Neuron (in vitro differentiated cells): ENCODE results near the gene SLC2A13.

Source experiments
- H2AFZ ChIP-seq: one replicate; pipeline ENCODE4 v1.6.1; 2013; ENCODE audit warnings: low read depth, mild to moderate bottlenecking, inconsistent platforms, low read length, moderate library complexity
- H3K27me3 ChIP-seq: one replicate; pipeline ENCODE4 v1.6.1; 2013; ENCODE audit warnings: low read length; ENCODE audit not compliant: insufficient read depth
- H3K36me3 ChIP-seq: one replicate; pipeline ENCODE4 v1.6.1; 2013; ENCODE audit warnings: low read length; ENCODE audit not compliant: insufficient read depth
- H3K4me1 ChIP-seq: one replicate; pipeline ENCODE4 v1.6.1; 2013; ENCODE audit warnings: low read length; ENCODE audit not compliant: insufficient read depth
- H3K4me3 ChIP-seq: 2 replicates; pipeline ENCODE4 v1.5.1; 2013; ENCODE audit warnings: mild to moderate bottlenecking, low read length, moderate library complexity
- H3K9me3 ChIP-seq: one replicate; pipeline ENCODE4 v1.6.1; 2013; ENCODE audit warnings: low read length

Gene SLC2A13

DNA sequence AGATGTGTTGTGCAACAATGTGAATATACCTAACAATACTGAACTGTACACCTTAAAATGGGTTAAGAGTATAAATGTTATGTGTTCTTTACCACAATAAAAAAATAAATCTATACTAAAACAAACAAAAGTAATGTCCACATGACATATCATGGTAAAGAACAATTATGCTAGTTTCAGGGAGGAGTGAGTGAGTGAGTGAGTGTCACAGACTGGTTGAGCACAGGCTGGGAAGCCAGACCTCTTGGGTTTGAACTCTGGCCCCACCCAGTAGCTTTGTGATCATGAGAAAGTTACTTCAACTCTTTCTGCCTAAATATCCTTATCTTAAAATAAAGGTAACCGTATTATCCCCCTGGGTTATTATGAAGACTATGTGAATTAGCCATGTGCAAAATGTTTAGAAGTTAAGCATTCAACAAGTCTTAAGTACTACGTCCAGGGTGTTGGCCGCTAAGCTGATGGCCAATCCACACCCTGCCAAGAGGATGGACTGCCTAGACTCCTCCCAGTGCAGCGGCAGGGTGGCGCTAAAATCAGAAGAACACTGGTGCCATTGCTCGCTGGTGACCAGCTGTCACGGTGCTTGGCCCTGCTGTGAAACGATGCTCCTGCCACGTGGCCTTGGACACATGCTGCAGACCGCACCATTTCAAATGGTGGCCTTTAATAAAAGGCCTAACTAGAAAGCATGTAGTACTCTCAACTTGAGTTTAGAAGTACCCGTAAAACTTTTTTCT lies 7.3 kb downstream of the SLC2A13 start:
- H3K4me1 ChIP-seq: peaks cover 3% of the 10 kb centered on the region
- H3K36me3 ChIP-seq: no peaks in the 10 kb centered on the region
- H3K4me3 ChIP-seq: no peak overlapping the region
- no peak overlapping the region for H2AFZ ChIP-seq
- no peaks in the 10 kb centered on the region for H3K27me3 ChIP-seq
- no peaks in the 10 kb centered on the region for H3K9me3 ChIP-seq

DNA sequence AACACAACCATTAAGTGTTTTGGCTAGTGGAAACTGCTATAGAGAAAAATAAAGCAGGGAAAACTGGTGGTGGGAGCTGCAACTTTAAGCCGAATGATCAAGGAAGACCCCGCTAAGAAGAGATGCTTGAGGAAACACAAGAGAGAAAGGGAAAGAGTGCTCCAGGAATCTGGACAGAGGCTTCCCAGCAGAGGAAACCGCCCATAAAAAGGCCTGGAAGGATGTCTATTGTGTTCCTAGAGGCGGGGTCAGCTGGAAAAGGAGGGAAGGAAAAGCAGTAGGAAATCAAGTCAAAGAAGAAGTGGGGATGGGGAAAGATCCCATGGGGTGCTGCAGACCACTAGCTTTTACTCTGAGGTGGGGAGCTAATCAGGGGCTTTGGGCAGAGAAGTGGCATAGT lies 12.4 kb downstream of the SLC2A13 start:
- Histone ChIP-seq H3K27me3 (no peaks in the 10 kb centered on the region), H3K9me3 (no peaks in the 10 kb centered on the region), H3K4me3 (no peak overlapping the region), H2AFZ (no peak overlapping the region), H3K36me3 (no peaks in the 10 kb centered on the region), H3K4me1 (no peaks in the 10 kb centered on the region)

DNA sequence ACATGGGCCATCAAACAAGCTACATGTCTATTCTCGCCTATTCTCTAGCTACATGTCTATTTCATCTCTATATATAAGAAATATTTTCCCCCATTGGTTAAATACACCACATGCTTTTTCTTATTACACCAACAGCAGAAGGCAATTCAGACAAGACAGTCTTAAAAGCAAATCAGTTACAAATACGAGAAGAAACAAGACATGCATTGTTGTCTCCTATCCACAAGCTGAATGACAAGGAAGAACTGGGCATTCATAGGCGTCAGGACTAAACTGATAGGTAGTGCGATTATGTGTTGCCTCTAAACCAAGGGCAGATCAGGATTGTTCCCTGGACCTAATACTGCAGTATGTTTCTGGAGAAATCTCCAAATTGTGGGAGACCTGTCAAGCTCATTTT lies 19.4 kb downstream of the SLC2A13 start:
- Histone ChIP-seq H2AFZ (no peak overlapping the region), H3K9me3 (peaks cover 2% of the 10 kb centered on the region), H3K4me1 (no peaks in the 10 kb centered on the region), H3K36me3 (no peaks in the 10 kb centered on the region), H3K27me3 (no peaks in the 10 kb centered on the region), H3K4me3 (no peak overlapping the region)

DNA sequence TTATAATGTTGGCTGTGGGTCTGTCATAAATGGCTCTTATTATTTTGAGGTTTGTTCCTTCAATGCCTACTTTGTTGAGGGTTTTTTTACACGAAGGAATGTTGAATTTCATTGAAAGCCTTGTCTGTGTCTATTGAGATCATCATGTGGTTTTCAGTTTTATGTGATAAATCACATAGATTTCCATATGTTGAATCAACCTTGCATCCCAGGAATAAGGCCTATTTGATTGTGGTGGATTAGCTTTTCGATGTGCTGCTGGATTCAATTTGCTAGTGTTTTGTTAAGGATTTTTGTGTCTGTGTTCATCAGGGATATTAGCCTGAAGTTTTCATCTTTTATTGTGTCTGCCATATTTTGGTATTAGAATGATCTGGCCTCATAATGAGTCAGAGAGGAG lies 27.6 kb downstream of the SLC2A13 start:
- Histone ChIP-seq H3K9me3 (peaks cover 6% of the 10 kb centered on the region), H3K4me3 (no peak overlapping the region), H3K27me3 (no peaks in the 10 kb centered on the region)

DNA sequence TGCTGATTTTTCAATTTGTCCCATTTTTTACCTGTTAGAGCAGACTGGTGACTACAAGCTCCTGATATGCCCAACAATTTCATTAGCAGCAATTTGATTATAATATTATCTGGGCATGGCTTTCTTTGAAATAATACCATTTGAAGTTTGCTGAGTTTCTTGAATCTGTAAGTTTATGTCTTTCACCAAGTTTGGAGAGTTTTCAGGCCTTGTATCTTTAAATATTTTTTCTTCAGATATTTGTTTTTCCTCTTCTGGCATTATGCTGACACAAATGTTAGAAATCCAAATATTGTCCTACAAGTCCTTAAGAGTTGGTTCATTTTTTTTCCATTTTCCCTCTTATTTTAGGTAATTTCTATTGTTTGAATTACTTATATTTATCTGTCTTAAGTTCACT lies 30.4 kb downstream of the SLC2A13 start:
- Histone ChIP-seq H2AFZ (no peak overlapping the region), H3K27me3 (no peaks in the 10 kb centered on the region), H3K4me1 (no peaks in the 10 kb centered on the region), H3K4me3 (no peak overlapping the region), H3K36me3 (no peaks in the 10 kb centered on the region), H3K9me3 (peaks cover 3% of the 10 kb centered on the region)

More for the DNA sequence above, 27.6 kb downstream of the SLC2A13 start:
- Histone ChIP-seq H2AFZ (no peak overlapping the region), H3K4me1 (no peaks in the 10 kb centered on the region), H3K36me3 (no peaks in the 10 kb centered on the region)

DNA sequence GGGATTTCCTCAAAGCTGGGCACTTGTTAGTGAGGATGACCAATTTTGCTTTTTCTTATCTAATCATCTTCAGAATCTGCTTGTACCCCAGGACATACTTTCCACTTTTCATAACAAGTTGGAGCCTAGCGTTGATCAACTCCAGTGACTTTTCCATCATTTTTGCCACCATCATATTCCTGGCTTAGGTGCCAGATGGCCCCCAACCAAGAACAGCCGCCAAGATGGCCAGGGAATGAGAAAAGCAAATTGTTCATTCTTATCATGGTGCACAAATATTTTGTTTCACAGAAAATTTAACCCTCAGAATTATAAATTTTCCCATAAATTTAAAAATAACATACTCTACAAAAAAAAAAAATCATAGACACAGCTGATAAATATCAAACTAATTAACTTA lies 37.5 kb downstream of the SLC2A13 start:
- Histone ChIP-seq H3K4me1 (peaks cover 3% of the 10 kb centered on the region), H3K9me3 (no peaks in the 10 kb centered on the region), H3K36me3 (no peaks in the 10 kb centered on the region), H2AFZ (no peak overlapping the region), H3K4me3 (no peak overlapping the region), H3K27me3 (no peaks in the 10 kb centered on the region)

DNA sequence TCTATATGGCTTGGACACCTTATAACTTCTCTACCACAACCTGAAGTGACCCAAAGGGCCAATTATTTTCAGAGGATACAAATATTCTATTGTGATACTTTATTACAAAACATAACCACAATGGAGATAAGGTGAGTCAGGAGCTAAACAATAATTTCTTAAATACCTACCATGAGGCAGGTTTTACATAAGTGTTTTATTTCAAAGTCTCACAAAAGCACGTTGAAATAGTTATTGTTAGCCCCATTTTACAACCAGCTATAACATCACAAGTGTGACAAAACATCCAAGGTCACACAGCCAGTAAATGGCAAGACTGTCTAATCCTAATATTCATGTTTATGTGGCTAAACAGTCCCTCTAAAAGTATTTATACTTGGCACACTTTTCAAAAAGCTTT lies 40.2 kb downstream of the SLC2A13 start:
- Histone ChIP-seq H3K4me1 (peaks cover 8% of the 10 kb centered on the region), H3K9me3 (no peaks in the 10 kb centered on the region), H3K36me3 (no peaks in the 10 kb centered on the region), H3K4me3 (no peak overlapping the region), H3K27me3 (no peaks in the 10 kb centered on the region), H2AFZ (no peak overlapping the region)

DNA sequence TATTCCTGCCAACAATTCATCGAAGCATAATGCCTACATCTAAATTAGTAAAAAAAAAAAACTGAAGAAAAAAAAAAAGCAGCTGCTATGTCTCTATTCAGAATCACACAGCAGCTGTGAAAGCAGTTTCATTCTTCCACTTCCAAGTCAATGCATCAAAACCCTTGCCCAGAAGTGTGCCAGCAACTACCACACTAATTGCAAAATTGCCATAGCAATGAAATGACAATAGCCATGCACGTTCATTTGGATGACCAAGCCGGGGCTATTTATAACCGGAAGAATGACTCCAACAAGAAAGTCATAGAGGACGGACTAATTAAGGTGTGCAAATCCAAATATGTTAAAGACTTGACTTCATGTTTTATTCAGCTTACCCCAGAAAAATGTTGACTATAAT lies 42.5 kb downstream of the SLC2A13 start:
- Histone ChIP-seq H3K4me3 (no peak overlapping the region), H3K4me1 (peaks cover 6% of the 10 kb centered on the region), H2AFZ (no peak overlapping the region), H3K36me3 (no peaks in the 10 kb centered on the region), H3K9me3 (no peaks in the 10 kb centered on the region), H3K27me3 (no peaks in the 10 kb centered on the region)

DNA sequence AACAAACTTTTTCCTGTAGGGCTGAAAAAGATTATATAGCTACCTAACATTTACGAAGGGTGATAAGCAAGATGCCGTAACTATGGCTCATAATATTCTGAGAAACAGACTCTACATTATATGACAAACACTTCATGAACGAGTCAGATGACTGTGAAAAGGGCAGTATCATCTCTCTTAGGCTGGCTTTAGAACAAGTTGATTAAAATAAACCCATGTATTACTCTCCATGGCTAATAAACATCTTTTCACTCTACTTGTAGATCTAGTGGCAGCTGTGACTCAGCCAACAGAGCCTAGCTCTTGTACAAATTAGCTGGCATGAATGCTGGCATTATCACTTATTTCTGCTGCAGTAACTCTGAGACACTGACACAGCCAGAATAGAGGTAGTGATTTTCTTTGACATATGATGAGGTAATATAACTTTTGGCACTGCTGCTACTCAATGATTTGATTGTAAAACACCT lies 47.1 kb downstream of the SLC2A13 start:
- Histone ChIP-seq H3K36me3 (no peaks in the 10 kb centered on the region), H3K4me1 (peaks cover 16% of the 10 kb centered on the region), H3K9me3 (no peaks in the 10 kb centered on the region), H3K27me3 (no peaks in the 10 kb centered on the region), H2AFZ (no peak overlapping the region), H3K4me3 (no peak overlapping the region)

DNA sequence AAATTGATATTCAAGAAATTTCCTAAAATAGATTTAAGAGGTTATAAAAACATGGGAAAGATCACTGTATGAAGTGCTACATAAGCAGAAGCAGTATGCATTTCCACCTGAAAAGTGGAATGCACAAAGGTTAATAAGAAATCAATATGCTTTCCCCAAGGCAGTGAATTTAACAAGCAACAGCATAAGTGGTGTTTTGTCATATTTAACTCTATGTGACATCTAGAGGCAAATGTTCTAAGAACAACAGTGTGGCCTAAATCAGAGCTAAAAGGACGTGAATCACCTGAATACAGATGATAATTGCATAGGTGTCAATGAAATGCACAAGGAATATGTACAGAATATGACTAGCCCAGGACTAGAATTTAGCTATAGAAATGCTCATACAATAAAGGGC lies 49.5 kb downstream of the SLC2A13 start:
- peaks cover 9% of the 10 kb centered on the region for H3K4me1 ChIP-seq
- no peaks in the 10 kb centered on the region for H3K27me3 ChIP-seq

DNA sequence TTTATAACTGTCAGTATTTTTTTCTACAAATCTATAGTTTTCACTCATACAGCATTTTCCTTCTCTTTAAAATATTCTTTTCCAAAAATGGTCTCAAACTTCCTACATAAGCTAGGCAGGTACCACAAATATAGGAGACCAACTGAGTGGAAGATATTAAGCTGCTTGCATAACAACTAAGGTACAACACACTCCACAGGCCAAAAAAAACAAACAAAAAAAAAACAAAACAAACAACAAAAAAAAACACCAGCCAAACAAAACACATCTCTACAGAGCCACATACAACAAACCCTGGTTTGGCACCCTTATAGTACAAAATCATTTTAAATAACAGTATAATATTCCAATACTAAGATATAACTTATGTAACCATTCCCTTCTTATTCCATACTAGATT lies 50.1 kb downstream of the SLC2A13 start:
- Histone ChIP-seq H3K27me3 (no peaks in the 10 kb centered on the region), H3K36me3 (no peaks in the 10 kb centered on the region)

More for the DNA sequence above, 49.5 kb downstream of the SLC2A13 start:
- H3K4me3 ChIP-seq: no peak overlapping the region
- no peaks in the 10 kb centered on the region for H3K9me3 ChIP-seq
- H2AFZ ChIP-seq: no peak overlapping the region
- no peaks in the 10 kb centered on the region for H3K36me3 ChIP-seq

DNA sequence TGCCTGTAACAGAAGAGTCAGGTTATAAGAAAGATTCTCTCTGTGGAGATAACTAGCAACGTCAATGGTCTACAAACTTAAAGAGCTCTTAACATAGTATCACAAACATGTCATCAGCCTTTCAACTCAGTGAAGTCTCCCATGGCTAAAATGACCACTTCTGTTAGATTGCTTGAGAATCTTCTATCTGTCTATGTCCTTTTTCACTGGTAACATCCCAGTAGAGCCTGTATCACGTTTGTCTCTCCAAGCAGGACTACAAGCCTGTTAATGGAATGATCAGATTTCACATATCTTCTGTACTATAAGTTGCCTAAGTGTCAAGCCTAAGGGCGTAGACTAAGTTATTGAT lies 50.7 kb downstream of the SLC2A13 start:
- H2AFZ ChIP-seq: no peak overlapping the region
- H3K27me3 ChIP-seq: no peaks in the 10 kb centered on the region
- no peaks in the 10 kb centered on the region for H3K9me3 ChIP-seq
- no peak overlapping the region for H3K4me3 ChIP-seq
- H3K36me3 ChIP-seq: no peaks in the 10 kb centered on the region
- peaks cover 9% of the 10 kb centered on the region for H3K4me1 ChIP-seq

More for the DNA sequence above, 50.1 kb downstream of the SLC2A13 start:
- Histone ChIP-seq H3K9me3 (no peaks in the 10 kb centered on the region), H2AFZ (no peak overlapping the region), H3K4me3 (no peak overlapping the region), H3K4me1 (peaks cover 9% of the 10 kb centered on the region)

DNA sequence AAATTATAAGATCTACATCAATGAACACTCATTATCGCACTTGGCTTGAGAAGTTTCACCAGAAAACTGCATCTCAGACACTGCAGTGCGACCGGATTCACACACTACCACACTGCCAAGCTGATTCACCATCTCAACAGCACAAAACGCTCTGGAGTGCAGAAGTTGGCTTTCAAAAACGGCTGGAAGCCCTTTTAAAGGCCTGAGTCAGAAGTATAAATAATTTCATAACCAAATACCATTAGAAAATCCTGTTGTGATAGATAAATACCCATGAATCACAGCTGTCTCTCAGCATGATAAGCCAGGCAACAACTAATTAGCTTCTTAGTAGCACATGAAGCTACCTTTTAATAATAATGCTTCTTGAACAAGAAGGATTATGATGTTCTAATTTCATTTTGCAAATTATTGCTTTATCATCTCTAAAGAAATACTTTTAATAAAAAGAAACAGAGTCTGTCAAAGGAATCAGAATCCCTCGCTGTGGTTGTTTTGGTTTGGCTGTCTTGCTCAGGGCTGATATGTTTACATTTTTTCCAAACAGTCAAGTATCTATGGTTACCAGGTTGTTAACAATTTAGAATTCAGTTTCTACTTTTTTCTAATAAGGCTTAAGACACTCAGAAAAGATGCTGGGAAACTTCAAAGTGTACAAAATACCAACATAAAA lies 51.2 kb downstream of the SLC2A13 start:
- Histone ChIP-seq H2AFZ (no peak overlapping the region), H3K9me3 (no peaks in the 10 kb centered on the region), H3K36me3 (no peaks in the 10 kb centered on the region), H3K4me3 (no peak overlapping the region), H3K27me3 (no peaks in the 10 kb centered on the region), H3K4me1 (peaks cover 9% of the 10 kb centered on the region)
